WI38 (cell line): ENCODE results near the gene HDAC4.

Source experiments
- H3K4me3 ChIP-seq: 2 replicates; pipeline ENCODE4 v1.5.1; 2011; ENCODE audit warnings: low read depth, mild to moderate bottlenecking, control low read depth, low read length
- TF ChIP-seq, protein P1 (sequence below): IDR thresholded peaks from 2 replicates; pipeline ENCODE4 v1.5.1; 2012; ENCODE audit warnings: low read depth, mild to moderate bottlenecking, control low read depth, low read length

Gene HDAC4

DNA sequence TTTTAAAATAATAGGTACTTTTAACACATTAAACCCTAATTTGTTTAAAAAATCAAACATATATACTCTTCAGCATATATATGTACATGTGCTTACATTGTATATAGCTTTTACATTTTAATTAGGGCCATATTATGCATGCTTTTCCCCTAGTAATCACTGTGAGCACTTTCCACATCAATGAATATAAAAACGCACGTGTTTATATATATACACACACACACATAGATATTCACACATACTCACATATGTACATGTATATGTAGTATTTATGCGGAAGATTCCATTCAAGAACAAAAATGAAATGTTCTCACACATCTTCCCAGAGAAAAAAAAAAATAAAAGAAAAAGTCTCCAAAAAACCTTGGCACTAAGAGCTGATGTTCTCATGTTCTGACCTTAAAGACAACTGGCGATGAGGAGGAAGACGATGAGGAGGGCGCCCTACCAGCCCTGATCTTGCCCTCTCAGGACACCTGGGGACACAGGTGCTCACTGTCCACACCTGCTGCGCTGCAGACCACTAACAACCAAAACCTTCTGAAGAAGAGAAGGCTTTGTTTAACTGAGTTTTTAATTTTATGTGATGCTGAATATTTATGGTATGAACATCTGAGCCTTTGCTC, 184.7 kb downstream of the HDAC4 start:
- TF ChIP-seq, protein P1, sequence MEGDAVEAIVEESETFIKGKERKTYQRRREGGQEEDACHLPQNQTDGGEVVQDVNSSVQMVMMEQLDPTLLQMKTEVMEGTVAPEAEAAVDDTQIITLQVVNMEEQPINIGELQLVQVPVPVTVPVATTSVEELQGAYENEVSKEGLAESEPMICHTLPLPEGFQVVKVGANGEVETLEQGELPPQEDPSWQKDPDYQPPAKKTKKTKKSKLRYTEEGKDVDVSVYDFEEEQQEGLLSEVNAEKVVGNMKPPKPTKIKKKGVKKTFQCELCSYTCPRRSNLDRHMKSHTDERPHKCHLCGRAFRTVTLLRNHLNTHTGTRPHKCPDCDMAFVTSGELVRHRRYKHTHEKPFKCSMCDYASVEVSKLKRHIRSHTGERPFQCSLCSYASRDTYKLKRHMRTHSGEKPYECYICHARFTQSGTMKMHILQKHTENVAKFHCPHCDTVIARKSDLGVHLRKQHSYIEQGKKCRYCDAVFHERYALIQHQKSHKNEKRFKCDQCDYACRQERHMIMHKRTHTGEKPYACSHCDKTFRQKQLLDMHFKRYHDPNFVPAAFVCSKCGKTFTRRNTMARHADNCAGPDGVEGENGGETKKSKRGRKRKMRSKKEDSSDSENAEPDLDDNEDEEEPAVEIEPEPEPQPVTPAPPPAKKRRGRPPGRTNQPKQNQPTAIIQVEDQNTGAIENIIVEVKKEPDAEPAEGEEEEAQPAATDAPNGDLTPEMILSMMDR: no peak
- no peak overlapping the region for H3K4me3 ChIP-seq

GRCh38 chr2:239215136-239215925, 185.5 kb downstream of the HDAC4 start:
- TF ChIP-seq, protein P1: no peak

DNA sequence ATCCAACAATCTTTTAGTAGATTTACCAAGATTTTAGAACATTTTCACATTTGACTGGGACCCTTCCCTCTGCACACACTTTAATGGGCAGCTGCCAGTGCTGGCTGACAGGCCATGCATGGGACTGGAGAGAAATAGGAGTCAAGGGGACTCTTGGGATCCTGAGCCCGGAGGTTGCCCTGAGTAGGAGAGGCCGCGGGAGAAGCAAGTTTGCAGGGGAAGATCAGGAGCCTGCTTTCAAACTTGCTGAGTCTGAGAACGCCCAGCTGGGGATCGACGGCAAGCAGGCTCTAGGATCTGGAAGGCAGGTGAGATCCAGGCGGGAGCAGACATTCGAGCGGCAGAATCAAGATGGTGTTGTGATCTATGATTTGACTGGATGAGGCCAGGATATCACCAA, 186.1 kb downstream of the HDAC4 start:
- TF ChIP-seq, protein P1: no peak

More at GRCh38 chr2:239215136-239215925, 185.5 kb downstream of the HDAC4 start:
- no peak overlapping the region for H3K4me3 ChIP-seq

GRCh38 chr2:239213643-239214101, 187.1 kb downstream of the HDAC4 start:
- H3K4me3 ChIP-seq: no peak overlapping the region
- TF ChIP-seq, protein P1: no peak

More for the DNA sequence above, 186.1 kb downstream of the HDAC4 start:
- H3K4me3 ChIP-seq: no peak overlapping the region

DNA sequence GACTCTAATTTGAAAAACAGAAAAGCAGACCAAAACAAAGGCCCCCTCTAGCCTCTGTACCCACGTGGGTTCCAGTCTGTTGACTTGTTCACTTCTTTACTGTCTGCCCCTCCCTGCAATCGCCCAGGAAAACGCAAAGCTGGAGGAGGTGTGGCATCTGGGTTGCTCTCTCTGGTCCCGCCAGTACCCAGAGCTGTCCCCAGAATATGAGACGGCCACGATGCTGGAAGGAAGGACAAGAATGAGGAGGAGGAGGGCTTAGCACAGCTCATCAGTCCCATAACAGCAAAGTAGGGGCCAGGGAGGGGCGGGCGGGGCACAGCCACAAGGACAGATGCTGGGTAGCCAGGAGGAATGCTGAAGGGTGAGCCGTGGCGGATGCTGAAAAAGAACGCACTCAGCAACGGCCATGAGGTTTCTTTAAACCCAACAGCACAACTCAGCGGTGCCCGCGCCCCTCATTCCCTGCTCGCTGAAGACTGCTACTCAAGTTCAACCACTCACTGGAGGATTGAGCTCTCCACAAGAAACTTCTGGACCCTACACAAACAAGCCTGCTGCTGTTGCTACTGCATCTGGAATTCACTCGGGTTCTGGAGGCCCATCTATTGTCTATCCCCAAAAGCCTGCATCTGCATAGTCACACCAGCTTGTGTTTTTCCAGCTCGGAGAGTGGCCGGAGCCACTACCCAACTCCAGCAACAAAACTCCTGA, 187.7 kb downstream of the HDAC4 start:
- TF ChIP-seq, protein P1: no peak
- H3K4me3 ChIP-seq: no peak overlapping the region

DNA sequence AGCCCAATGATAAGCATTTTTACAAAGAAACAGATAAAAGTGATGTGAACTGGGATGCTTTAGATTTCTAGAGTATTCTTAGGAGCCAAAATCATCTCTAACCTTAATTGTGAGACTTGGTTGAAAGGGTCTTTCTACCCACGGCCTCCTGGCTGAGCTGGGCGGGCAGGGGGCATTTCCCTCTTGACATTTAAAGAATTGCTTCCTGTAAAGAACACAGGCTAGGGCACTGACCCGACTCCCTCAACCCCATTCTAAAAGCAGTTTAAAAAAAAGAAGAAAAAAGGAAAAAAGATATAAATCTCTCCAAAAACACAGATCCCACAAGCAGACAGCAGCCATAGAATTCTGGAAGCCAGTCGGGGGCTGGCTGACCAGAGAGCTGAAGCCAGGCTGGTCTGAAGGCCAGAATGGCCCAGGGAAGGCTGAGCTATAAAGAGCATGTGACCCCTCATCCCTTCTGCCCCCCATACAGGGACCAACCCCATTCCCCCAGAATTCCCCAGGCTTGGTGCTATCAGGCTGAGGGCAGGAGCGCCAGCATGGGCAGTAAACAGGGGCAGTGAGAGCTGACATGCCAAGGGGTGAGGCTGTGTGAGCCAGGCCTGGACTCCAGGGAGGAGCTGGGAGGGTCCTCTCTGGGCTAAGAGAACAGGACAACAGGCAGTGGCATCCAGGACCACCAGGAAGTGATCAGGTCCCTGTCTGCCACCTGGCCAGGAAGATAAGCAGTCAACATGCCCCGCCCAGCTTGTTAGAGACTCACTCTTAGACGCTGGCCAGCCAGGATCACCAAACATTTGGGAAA, 188.5 kb downstream of the HDAC4 start:
- no peak overlapping the region for H3K4me3 ChIP-seq
- TF ChIP-seq, protein P1: no peak
